GM04504 (cell line): ENCODE data around the gene CDK12.

ENCODE experiments used
- DNase-seq: peaks from one replicate; pipeline ENCODE4 v3.0.0-alpha.2; 2012; ENCODE audit warnings: low read depth

The CDK12 gene

DNA sequence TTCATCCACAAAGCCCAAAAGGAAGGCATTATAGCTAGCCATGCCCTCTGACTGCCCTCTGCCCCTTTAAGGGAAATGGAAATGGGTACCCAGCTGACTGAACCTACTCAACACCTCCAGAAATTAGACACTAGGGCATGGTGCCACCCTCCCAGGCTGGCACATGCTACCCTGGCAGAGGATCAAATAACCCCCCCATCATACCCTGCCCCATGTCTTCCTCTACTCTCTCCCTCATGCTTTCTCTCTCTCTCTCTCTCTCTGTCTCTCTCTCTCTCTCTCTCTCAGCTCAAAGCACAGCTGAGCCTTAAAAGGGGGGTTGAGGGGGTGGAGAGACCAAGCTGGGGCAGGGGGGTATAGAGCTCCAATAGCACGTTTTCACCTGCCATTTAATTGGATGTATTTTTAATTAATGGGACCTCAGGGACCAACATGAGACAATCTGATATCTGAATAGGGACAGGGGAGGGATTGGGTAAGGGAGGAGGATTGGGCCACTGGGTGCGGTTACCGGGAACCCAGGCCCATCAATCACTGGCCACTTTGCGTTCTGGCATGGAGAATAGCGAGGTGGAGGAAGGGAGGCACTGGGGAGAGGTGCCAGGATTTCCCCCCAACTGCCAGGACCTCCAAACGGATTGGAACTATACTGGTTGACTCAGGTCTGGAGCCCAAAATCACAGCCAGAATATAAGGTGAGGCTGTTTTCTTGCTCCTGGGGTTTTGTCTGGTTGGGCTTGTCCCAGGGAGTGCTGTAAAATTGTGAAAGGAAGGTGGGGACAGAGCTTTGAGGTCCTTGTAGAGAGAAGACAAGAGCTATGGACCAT lies 88.7 kb downstream of the CDK12 start:
- DNase-seq: no peak

DNA sequence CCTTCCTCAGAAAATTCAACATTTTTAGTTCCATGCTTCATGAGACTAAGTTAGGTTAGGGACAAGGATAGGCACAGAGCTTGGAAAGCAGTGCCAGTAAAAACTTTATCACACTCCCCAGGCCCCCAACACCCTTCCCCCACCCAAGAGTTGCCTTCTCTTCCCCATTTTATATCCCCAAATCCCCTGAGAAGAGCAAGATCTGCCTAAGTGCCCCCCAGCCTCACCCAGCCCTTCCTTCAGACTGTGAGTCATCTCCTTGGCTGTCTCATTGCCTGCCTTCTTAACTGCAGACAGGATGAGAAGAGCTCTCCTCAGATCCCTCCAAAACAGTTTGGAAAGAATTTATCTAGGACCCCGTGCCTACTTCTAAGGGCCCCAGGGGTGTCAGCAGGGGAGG lies 90.6 kb downstream of the CDK12 start:
- no peak for DNase-seq

DNA sequence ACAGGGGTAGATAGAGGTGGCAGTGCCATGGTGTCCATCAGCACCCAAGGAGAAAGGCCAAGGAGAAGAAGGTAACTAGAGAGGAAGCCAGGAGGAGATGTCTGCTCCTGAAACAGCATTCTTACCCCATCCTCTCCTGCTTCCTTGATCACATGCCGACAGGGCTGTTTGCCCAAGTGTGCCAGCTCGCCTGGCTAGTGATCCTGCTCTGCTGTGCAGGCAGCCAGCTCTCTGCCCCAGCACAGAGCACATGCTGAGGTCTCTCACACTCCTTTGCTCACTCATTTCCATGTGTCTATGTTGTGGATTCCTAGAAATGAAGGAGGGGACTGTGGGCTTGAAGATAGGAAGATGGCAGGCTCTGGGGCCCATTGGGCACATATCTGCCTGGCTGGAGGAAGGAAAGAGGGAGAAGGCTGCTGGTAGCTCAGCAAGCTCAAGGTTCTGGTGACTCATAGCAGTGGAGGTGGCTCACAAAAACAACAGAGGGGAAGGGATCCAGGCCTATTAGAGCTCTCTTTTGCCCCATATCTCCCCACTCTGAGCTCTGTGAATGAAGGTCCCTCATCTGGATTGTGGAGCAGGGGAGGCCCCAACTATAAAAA lies 92.2 kb downstream of the CDK12 start:
- DNase-seq: no peak

DNA sequence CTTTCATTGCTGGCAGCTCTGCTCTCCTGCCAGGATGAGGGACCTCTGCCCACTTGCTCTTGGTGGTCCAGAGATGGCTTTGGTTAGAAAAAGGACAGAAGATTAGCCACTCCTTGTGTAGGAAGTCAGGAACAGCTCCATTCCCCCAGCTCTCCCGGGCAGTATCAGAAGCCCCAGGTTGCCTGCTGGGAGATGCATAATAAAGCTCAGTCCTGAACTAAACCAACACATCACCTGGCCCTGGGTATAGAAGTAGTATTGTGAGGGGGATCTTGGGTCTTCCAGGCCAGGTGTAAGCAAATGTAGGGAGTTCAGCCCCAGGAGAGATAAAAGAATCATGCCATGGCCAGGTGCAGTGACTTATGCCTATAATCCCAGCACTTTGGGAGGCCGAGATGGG lies 94.1 kb downstream of the CDK12 start:
- no peak for DNase-seq

DNA sequence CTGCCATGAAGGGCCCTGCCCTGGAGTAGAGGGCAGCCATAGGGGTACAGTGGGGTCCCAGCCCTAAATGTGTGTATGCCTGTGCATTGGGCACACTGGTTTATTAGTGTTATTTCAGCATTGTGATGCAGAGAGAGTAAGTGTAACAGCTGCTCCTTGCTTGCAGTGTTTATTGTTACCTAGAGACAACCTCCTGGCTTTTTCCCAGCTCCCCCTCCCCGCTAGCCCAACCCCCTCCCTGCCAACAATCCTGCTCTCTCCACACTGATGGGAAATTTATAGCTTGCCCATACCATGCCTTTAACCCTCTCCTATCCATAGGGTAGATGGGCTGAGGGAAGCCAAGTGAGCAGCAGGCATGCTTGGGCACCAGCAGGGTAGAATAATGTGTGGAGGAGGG lies 95.1 kb downstream of the CDK12 start:
- DNase-seq: no peak

DNA sequence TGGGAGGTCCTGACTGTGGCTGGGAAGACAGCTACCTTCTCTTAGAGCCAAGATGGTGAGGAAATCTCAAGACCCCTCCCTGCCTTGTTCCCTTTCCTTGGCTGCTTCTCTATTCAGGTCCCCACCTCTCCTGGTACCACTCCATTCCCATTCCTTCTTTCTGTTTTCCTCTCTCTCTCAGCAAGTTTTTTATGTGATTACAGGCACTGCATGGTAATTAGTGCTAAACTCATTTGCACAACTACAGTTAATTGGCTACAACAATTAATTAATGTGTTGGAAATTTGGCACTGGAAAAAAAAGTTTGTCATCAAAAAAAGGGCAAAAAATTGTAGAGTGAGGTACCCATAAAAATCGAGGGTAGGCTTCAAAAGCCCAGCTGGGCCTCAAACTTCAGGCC lies 101.1 kb downstream of the CDK12 start:
- DNase-seq: no peak

DNA sequence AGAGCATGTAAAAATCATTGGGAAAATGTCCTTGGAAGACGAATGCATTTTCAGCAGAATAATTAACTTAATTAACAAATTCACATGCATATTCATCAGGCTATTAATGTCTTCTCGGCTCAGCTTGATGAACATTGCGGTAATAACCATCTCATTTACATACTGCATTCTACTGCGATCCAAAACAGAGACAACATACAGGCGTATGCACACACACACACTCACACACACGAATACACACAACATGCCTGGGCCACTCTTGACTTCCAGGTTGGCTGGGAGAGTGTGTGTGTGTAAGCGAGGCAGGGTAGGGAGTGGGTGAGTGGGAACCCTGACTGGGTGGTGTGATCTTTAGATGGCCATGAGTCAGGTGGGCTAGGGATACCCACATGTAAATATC lies 101.7 kb downstream of the CDK12 start:
- DNase-seq: no peak

DNA sequence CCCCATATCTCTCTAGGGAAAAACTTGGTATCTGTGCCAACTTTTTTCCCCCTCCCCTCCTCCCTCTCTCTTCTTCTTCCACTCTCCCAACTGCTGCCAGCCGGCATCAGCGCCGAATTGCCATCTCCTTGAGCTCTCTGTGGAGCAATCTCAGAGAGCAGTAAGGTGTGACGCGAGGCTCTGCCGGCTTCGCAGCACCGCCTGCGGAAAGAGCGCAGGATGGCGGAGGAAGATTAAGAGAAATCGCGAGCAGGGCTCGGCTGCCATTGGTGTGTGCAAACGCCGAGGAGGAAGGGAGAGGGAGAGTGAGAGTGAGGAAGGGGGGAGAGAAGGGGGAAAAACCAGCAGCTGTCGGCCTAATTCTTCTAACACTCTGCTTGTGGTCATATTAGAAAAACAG lies 102.2 kb downstream of the CDK12 start:
- no peak for DNase-seq

DNA sequence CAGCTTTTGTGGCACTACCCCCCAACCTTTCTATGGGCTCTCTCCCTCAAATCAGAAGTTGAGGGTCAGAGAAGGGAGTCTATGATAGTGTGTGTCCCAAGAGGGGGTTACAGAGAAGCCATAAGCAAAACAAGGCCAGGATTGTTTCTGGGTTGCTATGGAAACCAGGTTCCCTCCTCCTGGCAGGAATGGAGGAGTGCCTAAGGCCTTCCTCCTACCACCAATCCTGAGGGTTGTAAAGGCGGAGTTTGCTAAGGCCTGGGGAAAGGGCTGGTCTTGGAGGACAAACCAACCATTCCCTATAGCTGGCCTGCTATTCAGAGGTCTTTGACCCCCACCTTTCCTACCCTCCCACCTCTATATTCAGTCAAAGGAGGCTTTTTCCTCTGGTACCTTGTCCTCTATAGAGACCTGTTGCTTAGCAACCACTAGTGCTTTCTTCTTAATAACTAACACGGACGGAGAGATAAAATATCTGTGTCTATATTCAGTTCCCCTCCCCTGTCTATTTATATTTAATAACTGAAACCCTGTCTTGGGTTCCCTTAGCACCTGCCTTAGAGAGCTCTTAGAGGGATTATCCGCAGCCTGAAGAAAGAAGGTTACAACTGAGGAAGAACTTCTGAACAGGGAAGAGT lies 103.0 kb downstream of the CDK12 start:
- no peak for DNase-seq

DNA sequence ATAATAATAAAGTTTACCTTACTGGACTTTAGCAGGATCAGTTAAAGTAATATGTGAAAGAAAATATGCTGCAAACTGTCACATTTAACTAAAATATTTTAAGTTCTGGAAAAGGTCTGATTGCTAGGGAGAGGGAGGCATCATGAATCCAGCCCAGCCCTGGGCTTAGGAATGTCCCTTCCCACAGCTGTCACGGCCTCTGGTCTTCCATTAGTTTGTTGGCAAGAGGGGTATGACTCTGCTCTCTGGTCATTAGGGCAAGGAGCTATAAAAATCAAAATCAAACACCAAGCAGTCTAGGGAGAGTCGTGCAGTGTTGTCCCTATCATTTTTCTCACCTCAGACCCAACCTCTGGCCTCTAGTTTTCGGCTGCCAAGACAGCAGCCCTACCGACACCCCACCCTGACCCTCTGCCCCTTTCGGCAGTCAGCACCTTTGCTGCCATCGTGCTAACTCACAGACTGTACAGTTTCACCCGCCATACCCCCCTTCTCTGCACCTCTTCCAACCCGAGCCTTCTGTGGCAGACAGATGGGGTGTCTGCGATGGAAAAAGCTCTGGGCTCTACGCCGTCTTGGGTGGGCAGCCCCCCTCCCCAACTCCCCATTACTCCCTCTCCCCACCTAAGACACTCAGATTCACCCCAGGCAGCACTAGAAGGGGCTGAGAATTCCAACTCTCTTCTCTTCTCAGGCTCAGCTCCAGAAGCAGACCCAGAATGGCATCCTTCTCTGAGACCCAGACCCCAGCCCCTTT lies 105.0 kb downstream of the CDK12 start:
- DNase-seq: no peak

DNA sequence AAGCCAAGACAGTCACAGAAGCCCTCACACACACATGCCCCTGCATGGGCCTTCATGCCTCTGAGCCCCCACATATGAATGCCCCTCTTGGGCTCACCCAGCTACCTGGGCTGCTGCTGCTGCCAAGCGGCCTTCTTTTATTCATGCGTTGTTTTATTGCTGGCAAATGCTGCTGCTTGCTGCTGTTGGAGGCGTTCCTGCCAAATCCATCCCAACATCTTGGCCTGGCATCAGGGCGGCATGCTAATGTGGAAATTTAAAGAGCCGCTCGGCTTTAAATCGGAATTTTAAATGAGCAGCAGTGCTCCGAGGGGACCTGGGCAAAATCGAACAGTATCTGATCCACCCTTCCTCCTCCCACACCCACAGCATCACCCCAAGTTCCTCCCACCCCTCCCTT lies 107.4 kb downstream of the CDK12 start:
- DNase-seq: no peak

DNA sequence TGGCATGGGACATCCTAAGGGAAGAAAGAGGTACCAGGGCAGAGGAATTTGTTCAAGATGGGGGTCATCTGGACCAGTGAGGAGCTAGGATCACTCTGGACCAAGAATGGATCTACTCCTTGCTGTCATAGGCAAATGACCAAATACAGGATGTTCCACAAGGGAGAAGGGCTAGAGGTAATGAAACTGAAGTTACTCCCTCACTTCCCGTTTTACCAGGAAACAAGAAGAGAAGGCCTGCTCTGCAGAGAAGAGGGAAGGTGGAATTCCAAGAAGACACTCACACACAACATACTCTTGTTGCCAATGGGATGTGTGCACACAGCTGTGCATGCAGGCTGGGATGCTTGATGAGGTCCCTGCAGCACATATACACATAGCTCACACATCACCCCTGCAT lies 107.8 kb downstream of the CDK12 start:
- no peak for DNase-seq

DNA sequence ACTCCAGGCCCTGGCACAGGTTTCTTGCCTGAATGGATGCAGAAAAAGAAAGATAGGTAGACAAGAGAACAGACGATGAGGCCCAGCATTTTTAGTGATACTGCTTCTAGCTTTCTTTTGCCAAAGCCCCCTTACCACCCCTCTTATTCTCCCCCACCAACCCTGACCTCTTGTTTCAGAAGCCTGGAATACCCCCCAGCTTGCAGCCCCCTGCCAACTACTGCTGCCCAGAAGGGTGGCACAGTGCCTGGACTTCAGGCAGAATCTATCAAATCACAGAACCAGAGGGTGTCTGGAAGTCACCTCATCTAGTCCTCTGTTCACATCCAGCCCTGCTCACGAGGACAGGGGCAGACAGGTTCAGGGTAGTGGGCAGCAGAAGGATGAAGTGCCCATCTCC lies 110.8 kb downstream of the CDK12 start:
- no peak for DNase-seq

DNA sequence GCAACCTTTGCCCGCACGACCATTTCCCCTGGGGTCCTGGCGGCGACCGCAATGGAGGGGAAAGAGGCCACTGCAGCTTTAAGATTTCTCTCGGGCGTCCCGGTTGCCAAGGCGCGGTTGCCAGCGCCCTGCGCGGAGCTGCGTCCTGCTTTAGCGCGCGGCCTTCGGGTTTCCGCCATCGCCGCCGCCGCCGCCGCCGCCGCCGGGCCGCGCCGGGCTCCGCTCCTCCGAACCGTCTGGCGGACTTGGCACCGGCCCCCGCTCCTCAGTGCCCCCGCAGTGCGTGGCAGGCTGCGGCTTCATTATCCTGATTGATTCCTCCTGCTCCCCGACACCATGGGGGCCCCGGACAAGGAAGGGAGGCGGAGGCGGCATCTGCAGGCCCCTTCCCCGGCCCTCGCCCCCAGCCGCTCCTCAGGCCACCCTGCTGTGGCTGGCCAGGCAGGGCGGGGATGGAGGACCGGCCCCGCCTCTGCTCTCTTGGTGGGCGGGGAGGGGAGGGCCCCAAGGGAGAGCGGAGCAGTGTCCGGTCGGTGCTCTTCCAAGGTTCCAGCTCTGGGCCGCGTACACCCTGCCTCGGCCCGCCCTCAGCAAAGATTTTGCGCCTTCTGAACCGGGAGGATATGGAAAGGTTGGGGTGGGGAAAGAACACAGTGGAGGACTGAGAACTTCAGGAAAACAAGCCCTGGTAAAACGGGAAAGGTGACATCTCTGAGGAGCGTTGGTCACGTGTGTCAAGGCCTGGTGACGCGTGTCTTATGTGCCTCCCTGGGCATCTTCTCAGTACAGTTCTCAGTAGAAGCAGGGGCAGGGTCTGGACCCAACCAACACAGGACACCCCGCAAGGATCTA lies 112.4 kb downstream of the CDK12 start:
- peak; percentile 40 for DNase-seq

DNA sequence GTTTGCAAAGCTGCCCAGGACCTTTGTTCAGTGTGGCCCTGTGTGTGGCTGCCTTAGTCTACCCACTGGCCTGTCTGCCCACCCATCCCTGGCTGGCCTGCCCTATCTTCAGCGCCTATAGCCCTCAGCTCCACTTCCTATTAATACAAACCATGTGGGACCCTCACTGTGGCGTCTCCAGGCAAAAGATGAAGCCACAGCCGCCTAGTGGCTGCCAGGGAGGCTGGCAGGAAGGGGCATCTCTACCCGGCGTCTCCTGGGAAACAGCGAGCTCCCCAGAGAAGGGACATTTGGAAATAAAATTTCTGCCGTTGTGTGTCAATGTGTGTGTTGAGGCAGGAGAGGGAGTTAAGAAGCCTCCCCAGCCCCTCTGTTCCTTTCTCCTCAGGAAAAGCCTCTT lies 114.9 kb downstream of the CDK12 start:
- DNase-seq: no peak

DNA sequence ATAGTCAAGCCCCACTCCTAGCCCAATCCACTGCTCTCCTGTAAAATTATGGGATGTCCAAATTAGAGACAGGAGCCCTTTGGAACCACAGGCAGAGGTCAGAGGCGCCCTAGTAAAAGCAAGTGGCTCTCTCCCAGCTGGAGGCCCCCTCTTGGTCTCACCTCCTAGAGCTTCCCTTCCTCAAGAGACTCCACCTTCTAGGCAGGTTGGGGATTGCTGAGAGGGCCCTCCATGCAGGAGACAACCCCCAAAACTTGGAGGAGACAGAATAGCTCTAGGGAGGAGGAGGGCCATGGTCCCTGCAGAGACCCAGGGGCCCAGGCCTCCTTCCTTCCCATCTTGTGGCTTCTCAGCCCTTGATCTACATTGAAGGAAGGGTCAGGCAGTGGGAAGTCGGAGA lies 117.0 kb downstream of the CDK12 start:
- no peak for DNase-seq

DNA sequence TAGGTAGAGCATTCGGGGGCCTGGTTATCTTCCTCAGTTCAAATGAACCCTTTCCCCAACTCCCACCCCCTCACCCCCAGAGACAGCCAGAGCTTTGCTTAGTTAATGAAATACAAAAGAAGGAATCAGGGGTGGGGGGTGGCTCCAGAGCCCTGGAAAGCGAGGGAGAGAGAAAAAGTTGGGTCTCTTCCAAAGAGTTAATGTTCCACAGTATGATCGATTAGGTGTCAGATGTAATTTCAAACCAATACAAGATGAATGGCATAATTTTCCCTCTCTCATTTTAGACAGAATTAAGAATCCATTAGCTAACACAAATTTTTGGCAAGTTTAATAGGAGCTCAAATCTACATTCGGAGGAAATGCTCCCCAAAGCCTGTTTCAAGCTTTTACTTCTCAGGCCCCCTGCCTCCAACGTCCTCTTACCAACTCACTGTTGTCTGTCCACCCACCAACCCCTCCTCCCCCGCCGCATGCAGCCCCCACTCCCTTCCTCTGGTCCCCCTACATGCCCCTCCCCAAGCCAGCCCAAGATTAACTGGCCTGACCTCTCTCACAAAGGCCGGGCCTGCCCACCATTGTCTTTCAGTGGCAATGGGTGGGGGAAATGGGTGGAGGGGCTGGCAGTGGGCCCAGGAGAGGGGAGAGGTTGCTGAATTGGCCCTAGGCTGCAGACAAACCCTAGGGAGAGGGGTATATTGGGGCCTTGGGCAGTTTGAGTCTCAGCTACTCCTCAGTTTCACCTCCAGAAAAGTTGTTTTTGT lies 118.2 kb downstream of the CDK12 start:
- no peak for DNase-seq

DNA sequence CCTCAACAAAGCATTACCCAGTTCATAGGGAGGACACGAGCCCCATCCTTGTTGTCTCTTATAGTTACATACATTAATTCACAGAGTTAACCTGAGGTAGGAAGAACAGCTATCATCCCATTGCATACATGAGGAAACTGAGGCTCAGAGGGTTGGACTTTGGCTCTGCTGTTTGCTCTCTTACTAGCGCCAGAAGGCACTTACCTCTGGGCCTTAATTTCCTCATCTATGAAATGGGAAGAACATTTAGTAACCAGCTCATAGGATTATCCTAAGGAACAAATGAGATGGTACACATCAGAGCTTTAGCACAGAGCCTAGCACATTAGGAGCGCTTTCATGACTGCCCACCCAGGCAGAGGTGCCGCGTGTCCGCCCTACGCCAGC lies 118.8 kb downstream of the CDK12 start:
- no peak for DNase-seq

DNA sequence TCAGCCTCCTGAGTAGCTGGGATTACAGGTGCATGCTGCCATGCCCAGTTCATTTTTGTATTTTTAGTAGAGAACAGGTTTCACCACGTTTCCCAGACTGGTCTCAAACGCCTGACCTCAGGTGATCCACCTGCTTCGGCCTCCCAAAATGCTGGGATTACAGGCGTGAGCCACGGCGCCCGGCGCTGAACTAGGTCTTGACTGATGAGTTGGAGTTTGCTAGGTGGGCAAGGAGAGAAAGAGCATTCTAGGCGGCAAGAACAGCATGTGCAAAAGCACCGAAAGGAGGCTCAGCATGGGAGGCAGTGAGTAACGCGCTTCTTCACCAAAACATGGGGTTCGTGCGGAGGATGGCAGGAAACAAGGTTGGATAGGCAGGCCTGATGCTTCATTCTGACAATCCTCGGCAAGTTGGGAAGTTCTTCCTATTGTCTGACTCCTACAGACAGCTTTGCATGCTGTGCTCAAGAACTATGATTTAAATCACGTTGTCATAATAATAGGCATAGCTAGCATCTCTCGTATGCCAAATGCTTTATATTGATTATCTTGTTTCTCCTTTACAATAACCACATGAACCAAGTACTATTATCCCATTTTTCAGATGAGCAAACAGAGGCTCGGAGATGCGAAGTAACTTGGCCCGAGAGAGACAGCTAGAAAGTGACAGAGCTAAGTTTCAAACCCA lies 119.9 kb downstream of the CDK12 start:
- DNase-seq: no peak

DNA sequence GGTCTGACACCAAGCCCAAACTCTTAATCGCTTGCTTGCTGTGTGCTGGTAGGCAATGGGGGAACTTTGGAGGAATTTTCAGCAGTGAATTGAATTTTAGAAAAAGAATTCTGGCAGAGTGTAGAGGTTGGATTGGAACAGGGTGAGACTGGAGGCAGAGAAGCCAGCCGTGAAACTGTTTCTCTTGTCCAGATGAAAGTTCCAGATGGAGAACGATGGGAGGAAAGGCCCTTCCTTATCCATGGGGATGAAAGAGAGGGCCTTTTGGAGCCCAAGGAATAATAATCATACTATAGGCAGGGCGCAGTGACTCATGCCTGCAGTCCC lies 120.4 kb downstream of the CDK12 start:
- no peak for DNase-seq

DNA sequence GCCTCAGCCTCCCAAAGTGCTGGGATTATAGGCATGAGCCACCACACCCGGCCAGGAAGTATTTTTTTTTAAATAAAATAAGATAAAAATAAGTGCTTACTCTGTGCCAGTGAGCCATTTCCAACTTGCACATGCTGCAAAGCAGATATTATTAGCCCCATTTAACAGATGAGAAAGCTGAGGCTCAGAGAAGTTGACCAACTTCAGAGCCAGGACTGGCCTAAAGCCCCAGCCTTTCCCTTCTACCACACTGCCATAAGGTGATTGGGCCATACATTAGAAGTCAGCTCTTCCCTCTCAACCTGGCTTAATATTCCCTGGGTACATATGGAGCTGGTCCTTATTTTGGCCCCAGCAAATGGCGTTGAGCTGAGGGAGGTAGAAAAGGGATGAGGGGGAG lies 121.4 kb downstream of the CDK12 start:
- DNase-seq: no peak
